CD4-positive, alpha-beta T cell treated with Interleukin-17A for 4 hours (primary cell): Measurements from ENCODE around the gene SERPING1.

Source experiments
- DNase-seq: peaks from one replicate; pipeline ENCODE4 v3.0.0-alpha.2; 2020; ENCODE audit warnings: mixed read lengths

The SERPING1 gene

GRCh38 chr11:57597461-57597915, at the start of gene SERPING1:
TSS of gene SERPING1 (plus strand) at chr11:57597685. CDS start at chr11:57598271, 586 bp downstream.
- DNase-seq: no peak

- no peak for DNase-seq
Observed at GRCh38 chr11:57547854-57548377, 49.6 kb upstream of the SERPING1 start.

- DNase-seq: no peak
Observed at GRCh38 chr11:57549983-57550382, 47.5 kb upstream of the SERPING1 start.

GRCh38 chr11:57551941-57552340, 45.5 kb upstream of the SERPING1 start:
- DNase-seq: no peak

- DNase-seq: no peak
Observed at GRCh38 chr11:57552479-57552878, 45.0 kb upstream of the SERPING1 start.

- DNase-seq: no peak
Observed at GRCh38 chr11:57555393-57555792, 42.1 kb upstream of the SERPING1 start.

- DNase-seq: no peak
Observed at GRCh38 chr11:57556041-57556440, 41.4 kb upstream of the SERPING1 start.

GRCh38 chr11:57560146-57560545, 37.3 kb upstream of the SERPING1 start:
- DNase-seq: no peak

GRCh38 chr11:57562596-57562995, 34.9 kb upstream of the SERPING1 start:
- DNase-seq: no peak

GRCh38 chr11:57566005-57566904, 31.2 kb upstream of the SERPING1 start:
- peak; percentile 38 for DNase-seq

- peak; percentile 51 for DNase-seq
Observed at GRCh38 chr11:57566905-57567514, 30.5 kb upstream of the SERPING1 start.

- DNase-seq: peak; percentile 77
Observed at GRCh38 chr11:57567515-57568329, 29.8 kb upstream of the SERPING1 start, which contains the start of gene UBE2L6. TSS of gene UBE2L6 (minus strand) at chr11:57567672. CDS start at chr11:57567611, 61 bp downstream.

- peak; percentile 94 for DNase-seq
Observed at GRCh38 chr11:57568330-57568766, 29.1 kb upstream of the SERPING1 start.

GRCh38 chr11:57571606-57572005, 25.9 kb upstream of the SERPING1 start:
- DNase-seq: no peak

- no peak for DNase-seq
Observed at GRCh38 chr11:57574061-57574460, 23.4 kb upstream of the SERPING1 start.

- no peak for DNase-seq
Observed at GRCh38 chr11:57584341-57584740, 13.1 kb upstream of the SERPING1 start.

- DNase-seq: no peak
Observed at GRCh38 chr11:57585301-57585700, 12.2 kb upstream of the SERPING1 start.

- DNase-seq: no peak
Observed at GRCh38 chr11:57586711-57587245, 10.7 kb upstream of the SERPING1 start.

- DNase-seq: no peak
Observed at GRCh38 chr11:57588046-57588710, 9.3 kb upstream of the SERPING1 start.

GRCh38 chr11:57596266-57596885, 1.1 kb upstream of the SERPING1 start:
- no peak for DNase-seq
